GM13976 (cell line): Measurements from ENCODE around the gene MISP.

Experiments
- DNase-seq: peaks from one replicate; pipeline ENCODE4 v3.0.0; 2012; ENCODE audit warnings: low spot score
- CTCF ChIP-seq: IDR thresholded peaks from 2 replicates; pipeline ENCODE4 v1.5.1; 2012; ENCODE audit warnings: borderline replicate concordance, mild to moderate bottlenecking; ENCODE audit not compliant: insufficient read depth; ENCODE audit errors: extremely low read depth, missing control alignments, control extremely low read depth
- in situ Hi-C: fragments of 300-500 bp; cut with MboI; formaldehyde crosslinking; loops from one replicate; pipeline ENCODE4 v1.12.0; 2022; ENCODE audit warnings: low sequenced_read_pairs, mixed read lengths, inconsistent platforms; ENCODE audit not compliant: unreplicated experiment

MISP gene

GRCh38 chr19:782878-783668 is 32.2 kb downstream of the MISP start:
- no peak for TF ChIP-seq CTCF
- no peak for DNase-seq
- in situ Hi-C loops = no loop called here

GRCh38 chr19:784541-784940 is 33.6 kb downstream of the MISP start:
- in situ Hi-C loops = no loop called here
- no peak for DNase-seq

GRCh38 chr19:787536-787935 is 36.6 kb downstream of the MISP start:
- no peak for TF ChIP-seq CTCF
- DNase-seq = no peak
- in situ Hi-C loops = no loop called here

More at GRCh38 chr19:784541-784940, 33.6 kb downstream of the MISP start:
- TF ChIP-seq CTCF = no peak

- DNase-seq = no peak
- in situ Hi-C loops = no loop called here
- TF ChIP-seq CTCF = no peak
These were observed 37.7 kb downstream of the MISP start for GRCh38 chr19:788686-788982.

GRCh38 chr19:788983-789700 is 38.2 kb downstream of the MISP start:
- no peak for TF ChIP-seq CTCF
- in situ Hi-C loops = no loop called here
- DNase-seq = no peak

- in situ Hi-C loops = no loop called here
- no peak for DNase-seq
- TF ChIP-seq CTCF = no peak
These were observed 38.8 kb downstream of the MISP start for GRCh38 chr19:789701-790060.
